Gastroesophageal sphincter (tissue), 3 donors: ENCODE results near the gene ARMH1.

Source experiments
- EP300 ChIP-seq: sonication (generic); formaldehyde crosslinking; IDR thresholded peaks from one replicate; pipeline ENCODE4 v1.6.1; 2017; ENCODE audit warnings: antibody characterized with exemption, mild to moderate bottlenecking
- POLR2A ChIP-seq, 2 donors: fragments of 450-650 bp; IDR thresholded peaks; one replicate each; pipeline ENCODE4 v1.6.1; 2017; ENCODE audit warnings: antibody characterized with exemption in 2 of 2, mild to moderate bottlenecking in 2 of 2, moderate library complexity in 1 of 2
- TF ChIP-seq, protein P1 (sequence below), 4 experiments: fragments of 200-600 bp in 2 of 4; fragments of 450-650 bp in 2 of 4; sonication (generic) in 1 of 4; IDR thresholded peaks; one replicate each; pipeline ENCODE4 v1.5.1; 2017 to 2019; ENCODE audit warnings: antibody characterized with exemption in 4 of 4, mild to moderate bottlenecking in 2 of 4, moderate library complexity in 2 of 4

DNA sequence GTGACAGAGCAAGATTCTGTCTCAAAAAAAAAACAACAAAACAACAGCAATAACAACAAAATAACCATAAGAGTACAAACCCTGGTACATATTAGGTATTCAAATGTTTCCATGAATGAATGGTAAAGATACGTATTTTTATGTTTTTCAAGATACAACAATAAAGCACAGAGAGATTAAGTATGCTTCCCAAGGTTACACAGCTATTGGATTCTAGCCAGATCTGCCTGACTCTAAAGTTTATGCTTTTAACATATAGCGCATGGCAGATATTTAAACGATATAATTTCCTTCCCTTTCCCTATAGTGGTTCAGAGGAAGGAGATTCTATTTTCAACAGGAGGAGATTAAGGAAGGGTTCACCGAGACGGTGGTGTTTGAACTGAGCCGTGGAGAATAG is 31.0 kb downstream of the ARMH1 start:
- TF ChIP-seq, protein P1, sequence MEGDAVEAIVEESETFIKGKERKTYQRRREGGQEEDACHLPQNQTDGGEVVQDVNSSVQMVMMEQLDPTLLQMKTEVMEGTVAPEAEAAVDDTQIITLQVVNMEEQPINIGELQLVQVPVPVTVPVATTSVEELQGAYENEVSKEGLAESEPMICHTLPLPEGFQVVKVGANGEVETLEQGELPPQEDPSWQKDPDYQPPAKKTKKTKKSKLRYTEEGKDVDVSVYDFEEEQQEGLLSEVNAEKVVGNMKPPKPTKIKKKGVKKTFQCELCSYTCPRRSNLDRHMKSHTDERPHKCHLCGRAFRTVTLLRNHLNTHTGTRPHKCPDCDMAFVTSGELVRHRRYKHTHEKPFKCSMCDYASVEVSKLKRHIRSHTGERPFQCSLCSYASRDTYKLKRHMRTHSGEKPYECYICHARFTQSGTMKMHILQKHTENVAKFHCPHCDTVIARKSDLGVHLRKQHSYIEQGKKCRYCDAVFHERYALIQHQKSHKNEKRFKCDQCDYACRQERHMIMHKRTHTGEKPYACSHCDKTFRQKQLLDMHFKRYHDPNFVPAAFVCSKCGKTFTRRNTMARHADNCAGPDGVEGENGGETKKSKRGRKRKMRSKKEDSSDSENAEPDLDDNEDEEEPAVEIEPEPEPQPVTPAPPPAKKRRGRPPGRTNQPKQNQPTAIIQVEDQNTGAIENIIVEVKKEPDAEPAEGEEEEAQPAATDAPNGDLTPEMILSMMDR (IDR thresholded peaks at IDR 0.05), result no peak
- TF ChIP-seq POLR2A (IDR thresholded peaks at IDR 0.05), result no peak
- TF ChIP-seq EP300, result no peak
